Chondrocyte (in vitro differentiated cells): ENCODE results near the gene SPSB1. TPM values are rescaled to one million over a fixed set of nuclear protein-coding genes. Genes with fewer than 3 reads are reported as not detected.

Source experiments
- DNase-seq: peaks from one replicate; pipeline ENCODE4 v3.0.0; 2021; ENCODE audit warnings: mixed read lengths, low spot score
- H3K27ac Mint-ChIP-seq: one replicate; pipeline ENCODE4 v1.8.0; 2021; ENCODE audit warnings: mild to moderate bottlenecking, moderate library complexity, mixed read lengths; ENCODE audit not compliant: unreplicated experiment
- H3K27me3 Mint-ChIP-seq: 2 replicates; pipeline ENCODE4 v1.8.0; 2021; ENCODE audit warnings: low read depth, mixed read lengths
- H3K36me3 Mint-ChIP-seq: 2 replicates; pipeline ENCODE4 v1.8.0; 2021; ENCODE audit warnings: low read depth, mixed read lengths
- H3K4me1 Mint-ChIP-seq: 2 replicates; pipeline ENCODE4 v1.8.0; 2021; ENCODE audit warnings: low read depth, mild to moderate bottlenecking, mixed read lengths
- H3K4me3 Mint-ChIP-seq: one replicate; pipeline ENCODE4 v1.8.0; 2021; ENCODE audit warnings: mild to moderate bottlenecking, moderate library complexity, mixed read lengths; ENCODE audit not compliant: unreplicated experiment
- H3K9me3 Mint-ChIP-seq: 2 replicates; pipeline ENCODE4 v1.8.0; 2021; ENCODE audit warnings: low read depth, mixed read lengths
- total RNA-seq: library from RNA; stranded (reverse); gene quantifications from 3 replicates; pipeline ENCODE4 v1.2.1, GENCODE V29; 2021
- TF ChIP-seq, protein P1 (sequence below): fragments of 200-600 bp; sonication (generic); IDR thresholded peaks from 2 replicates; pipeline ENCODE4 v1.5.0; 2021; ENCODE audit warnings: antibody characterized with exemption, mild to moderate bottlenecking, moderate library complexity

SPSB1 gene
- total RNA-seq, 1 donor from 2014 or later: 173 TPM

DNA sequence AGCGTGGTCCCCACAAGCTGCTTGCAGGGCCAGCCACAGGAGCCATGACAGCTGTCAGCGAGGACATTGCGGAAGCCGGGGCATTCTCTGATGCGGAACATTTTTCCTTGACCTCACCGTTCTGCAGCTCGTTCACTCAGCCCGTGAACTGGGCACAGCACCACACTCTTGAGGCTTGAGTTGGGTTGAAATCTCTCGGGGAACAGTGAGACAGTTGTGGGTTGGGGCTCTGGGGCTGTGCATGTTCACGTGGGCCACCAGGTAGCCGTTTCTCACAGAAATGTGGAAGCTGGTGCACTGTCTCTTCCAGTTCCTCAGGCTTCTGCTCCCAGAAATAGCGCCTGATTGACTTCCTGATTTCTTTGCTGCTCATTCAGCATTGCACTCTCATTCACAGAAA, 69.8 kb downstream of the SPSB1 start:
- TF ChIP-seq, protein P1, sequence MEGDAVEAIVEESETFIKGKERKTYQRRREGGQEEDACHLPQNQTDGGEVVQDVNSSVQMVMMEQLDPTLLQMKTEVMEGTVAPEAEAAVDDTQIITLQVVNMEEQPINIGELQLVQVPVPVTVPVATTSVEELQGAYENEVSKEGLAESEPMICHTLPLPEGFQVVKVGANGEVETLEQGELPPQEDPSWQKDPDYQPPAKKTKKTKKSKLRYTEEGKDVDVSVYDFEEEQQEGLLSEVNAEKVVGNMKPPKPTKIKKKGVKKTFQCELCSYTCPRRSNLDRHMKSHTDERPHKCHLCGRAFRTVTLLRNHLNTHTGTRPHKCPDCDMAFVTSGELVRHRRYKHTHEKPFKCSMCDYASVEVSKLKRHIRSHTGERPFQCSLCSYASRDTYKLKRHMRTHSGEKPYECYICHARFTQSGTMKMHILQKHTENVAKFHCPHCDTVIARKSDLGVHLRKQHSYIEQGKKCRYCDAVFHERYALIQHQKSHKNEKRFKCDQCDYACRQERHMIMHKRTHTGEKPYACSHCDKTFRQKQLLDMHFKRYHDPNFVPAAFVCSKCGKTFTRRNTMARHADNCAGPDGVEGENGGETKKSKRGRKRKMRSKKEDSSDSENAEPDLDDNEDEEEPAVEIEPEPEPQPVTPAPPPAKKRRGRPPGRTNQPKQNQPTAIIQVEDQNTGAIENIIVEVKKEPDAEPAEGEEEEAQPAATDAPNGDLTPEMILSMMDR: no peak
- no peak for DNase-seq
- no peak overlapping the region for H3K4me3 Mint-ChIP-seq
- peaks cover 75% of the 10 kb centered on the region for H3K4me1 Mint-ChIP-seq
- peaks cover 44% of the 10 kb centered on the region for H3K36me3 Mint-ChIP-seq
- no peaks in the 10 kb centered on the region for H3K27me3 Mint-ChIP-seq
- no peaks in the 10 kb centered on the region for H3K9me3 Mint-ChIP-seq
- peak overlapping the region; percentile 85 for H3K27ac Mint-ChIP-seq

DNA sequence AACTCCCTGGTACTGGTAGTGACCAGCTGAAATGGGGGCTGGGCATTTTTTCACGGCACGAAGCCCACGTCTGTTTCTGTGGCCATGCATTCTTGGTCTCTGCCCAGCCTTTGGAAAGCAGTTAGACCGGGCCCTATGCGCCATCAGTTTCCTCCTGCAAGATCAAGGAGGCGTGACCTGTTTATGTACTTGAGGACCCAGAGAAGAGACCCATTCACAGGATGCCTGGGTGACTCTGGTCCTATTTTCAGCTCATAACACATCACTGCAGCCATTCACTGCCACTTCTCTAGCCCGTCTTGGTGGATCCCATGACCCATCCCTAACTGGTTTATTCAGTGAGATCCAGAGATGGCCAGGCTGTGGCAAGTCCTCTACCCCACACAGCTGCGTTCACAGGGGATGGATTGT, 70.4 kb downstream of the SPSB1 start:
- H3K4me3 Mint-ChIP-seq: no peak overlapping the region
- peak overlapping the region; percentile 85 for H3K27ac Mint-ChIP-seq
- DNase-seq: no peak
- no peaks in the 10 kb centered on the region for H3K9me3 Mint-ChIP-seq
- peaks cover 76% of the 10 kb centered on the region for H3K4me1 Mint-ChIP-seq
- H3K27me3 Mint-ChIP-seq: no peaks in the 10 kb centered on the region
- peaks cover 46% of the 10 kb centered on the region for H3K36me3 Mint-ChIP-seq
- TF ChIP-seq, protein P1: no peak

DNA sequence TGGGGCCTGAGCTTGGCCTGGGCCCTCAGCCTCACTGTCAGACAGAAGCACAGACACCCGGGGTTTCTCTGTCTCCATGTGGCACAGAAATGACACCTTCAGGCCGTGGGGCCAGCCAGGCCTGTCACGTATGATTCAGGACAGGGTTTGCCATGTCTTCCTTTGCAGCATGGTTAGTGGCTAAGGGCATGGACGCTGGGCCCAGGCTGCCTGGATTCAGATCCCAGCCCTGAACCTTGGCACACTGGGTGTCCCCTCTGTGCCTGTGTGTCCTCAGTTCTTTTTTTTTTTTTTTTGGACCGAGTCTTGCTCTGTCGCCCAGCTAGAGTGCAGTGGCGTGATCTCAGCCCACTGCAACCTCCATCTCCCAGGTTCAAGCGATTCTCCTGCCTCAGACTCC, 73.6 kb downstream of the SPSB1 start:
- peak overlapping the region; percentile 70 for H3K27ac Mint-ChIP-seq
- peaks cover 48% of the 10 kb centered on the region for H3K36me3 Mint-ChIP-seq
- no peak overlapping the region for H3K4me3 Mint-ChIP-seq
- peaks cover 80% of the 10 kb centered on the region for H3K4me1 Mint-ChIP-seq
- no peak for DNase-seq
- TF ChIP-seq, protein P1: no peak
- H3K27me3 Mint-ChIP-seq: no peaks in the 10 kb centered on the region
- no peaks in the 10 kb centered on the region for H3K9me3 Mint-ChIP-seq

DNA sequence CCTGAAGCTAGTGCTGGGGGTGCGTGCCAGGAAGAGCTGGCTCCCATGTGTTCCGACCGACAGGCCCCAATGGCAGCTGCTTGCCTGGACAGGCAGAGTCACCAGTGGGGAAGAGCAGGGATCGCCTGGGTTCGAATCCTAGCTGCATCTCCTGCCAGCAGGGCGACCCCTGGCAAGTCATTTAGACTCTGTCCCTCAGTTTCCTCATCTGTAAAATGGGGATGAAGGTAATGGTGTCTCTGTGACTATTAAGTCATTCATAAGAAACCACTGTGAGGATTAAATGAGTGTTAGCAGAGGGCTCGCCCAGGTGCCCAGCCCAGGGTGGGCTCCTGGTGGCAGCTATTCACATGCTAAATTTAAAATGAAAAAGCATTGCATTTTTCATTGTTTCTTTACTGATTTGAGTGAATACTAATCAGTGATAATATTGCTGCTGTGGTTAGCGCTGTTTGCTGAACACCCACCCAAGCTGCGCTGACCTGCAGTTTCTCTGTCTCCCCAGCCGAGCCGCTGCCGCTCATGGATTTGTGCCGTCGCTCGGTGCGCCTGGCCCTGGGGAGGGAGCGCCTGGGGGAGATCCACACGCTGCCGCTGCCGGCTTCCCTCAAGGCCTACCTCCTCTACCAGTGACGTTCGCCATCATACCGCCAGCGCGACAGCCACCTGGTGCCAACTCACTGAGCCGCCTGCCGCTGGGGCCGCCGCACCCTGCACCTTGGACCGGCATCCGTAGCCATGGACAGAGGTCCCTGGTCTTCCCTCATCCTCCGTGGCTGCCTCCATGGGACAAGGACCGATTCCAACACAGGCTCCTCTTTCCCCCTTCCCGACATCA, 74.5 kb downstream of the SPSB1 start:
- H3K4me3 Mint-ChIP-seq: no peak overlapping the region
- peak overlapping the region; percentile 70 for H3K27ac Mint-ChIP-seq

DNA sequence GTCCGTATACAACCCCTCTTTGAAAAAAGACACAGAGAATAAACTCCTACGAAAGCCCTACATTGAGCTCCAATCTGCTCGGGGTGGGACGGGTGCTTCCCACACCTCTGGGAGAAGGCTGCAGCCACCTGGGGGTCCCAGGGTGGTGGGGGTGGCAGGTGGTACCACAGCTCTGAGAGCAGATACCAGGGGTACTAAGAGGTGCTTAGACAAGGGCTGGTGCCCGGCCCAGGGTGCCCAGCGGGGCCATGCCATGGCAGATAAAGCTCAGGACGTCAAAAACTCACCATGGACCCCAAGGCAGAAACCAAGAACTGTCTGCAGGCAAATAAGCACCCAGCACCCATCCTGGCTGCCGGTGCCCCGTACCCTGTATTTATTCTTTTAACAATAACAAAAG, 75.1 kb downstream of the SPSB1 start:
- Mint-ChIP-seq H3K9me3 (no peaks in the 10 kb centered on the region), H3K27ac (no peak overlapping the region), H3K4me1 (peaks cover 80% of the 10 kb centered on the region), H3K36me3 (peaks cover 47% of the 10 kb centered on the region), H3K4me3 (no peak overlapping the region), H3K27me3 (no peaks in the 10 kb centered on the region)
- TF ChIP-seq, protein P1: no peak
- DNase-seq: no peak

More for the DNA sequence above, 74.5 kb downstream of the SPSB1 start:
- H3K4me1 Mint-ChIP-seq: peaks cover 80% of the 10 kb centered on the region
- no peaks in the 10 kb centered on the region for H3K9me3 Mint-ChIP-seq
- TF ChIP-seq, protein P1: no peak
- no peak for DNase-seq
- no peaks in the 10 kb centered on the region for H3K27me3 Mint-ChIP-seq
- peaks cover 49% of the 10 kb centered on the region for H3K36me3 Mint-ChIP-seq
